NCI-H187 (cell line): Measurements from ENCODE around the gene DNAJC15.

Source experiments
- DNase-seq, 2 experiments: peaks; one replicate each; lab custom pipeline; 2025; lab: John Stamatoyannopoulos, UW

The DNAJC15 gene

DNA sequence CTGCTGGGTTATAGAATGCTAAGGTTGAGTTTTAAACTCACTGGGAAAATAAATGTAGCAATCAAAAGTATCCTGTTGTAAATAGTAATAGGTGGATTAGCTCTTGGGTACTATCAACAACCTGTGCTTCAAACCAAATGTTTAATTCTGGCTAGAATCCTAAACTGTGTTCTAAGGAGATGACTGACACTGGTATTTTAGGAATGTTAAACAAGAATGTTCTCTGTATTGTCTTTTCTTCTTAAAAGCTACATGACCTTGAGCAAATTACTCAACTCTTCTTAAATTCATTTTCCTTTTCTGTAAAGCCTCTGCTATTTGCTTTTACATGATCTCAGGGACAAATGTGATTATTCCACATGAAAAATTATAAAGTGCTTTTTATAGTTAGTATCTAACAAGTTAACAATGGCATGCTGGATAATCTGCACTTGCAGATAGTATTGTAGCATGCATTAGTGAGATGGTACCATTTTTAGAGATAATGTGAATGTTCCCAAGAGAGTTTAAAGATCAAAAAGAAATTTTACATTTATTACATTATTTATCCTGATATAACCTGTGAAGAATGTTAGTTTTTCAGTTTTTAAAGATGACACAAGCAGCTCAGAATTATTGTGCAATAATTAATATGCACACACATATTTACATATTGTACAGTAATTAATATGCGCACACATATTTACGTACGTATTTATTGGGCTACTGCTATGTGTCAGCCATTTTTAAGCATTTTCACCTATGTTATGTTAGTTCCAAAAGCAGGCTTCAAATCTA lies 17.7 kb upstream of the DNAJC15 start:
- no peak for DNase-seq

- no peak for DNase-seq
Observed at GRCh38 chr13:43006893-43007631, 16.3 kb upstream of the DNAJC15 start.

- DNase-seq, result no peak
Observed at GRCh38 chr13:43008596-43008995, 14.8 kb upstream of the DNAJC15 start.

GRCh38 chr13:43009506-43009905 lies 13.9 kb upstream of the DNAJC15 start:
- no peak for DNase-seq

DNA sequence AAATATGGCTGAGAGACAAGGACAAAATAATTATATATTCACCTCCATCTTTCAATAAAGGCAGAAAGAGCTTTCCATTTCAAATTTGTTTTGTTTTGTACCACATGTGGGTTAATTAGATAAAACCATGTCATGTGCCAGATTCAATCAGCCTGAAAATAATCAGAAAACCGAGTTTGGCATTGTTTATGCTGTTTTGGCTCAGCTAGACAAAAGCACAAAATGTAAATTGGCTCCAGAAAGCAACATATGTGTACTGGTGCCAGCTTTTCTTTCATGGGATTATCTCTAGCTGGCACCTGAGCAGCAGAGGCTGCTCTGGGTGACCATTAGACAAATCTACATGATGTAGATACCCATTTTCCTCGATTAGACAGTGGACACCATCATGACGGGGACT lies 9.2 kb upstream of the DNAJC15 start:
- DNase-seq, result no peak

- DNase-seq, result no peak
Observed at GRCh38 chr13:43016226-43016625, 7.2 kb upstream of the DNAJC15 start.

DNA sequence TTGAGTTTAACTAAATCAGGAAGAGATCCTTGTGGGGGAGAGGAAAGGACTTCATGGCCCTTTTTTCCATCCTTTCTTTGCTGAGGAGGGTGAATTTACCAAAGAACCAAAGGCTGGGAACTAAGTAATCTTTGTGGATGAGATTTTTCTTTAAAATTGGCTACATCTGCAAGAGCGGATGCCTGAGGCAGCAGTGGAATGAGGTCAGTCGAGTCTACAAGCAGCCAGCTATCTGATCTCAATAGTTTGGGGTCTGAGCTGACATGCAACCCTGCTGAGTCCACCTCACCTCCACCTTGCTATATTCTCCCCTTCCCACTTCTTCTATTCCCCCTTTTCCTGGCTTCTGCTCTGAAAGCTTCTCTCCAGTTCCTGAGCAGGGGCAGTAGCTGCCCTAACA lies 3.6 kb upstream of the DNAJC15 start:
- no peak for DNase-seq

GRCh38 chr13:43020794-43021193 lies 2.6 kb upstream of the DNAJC15 start:
- no peak for DNase-seq

GRCh38 chr13:43021926-43022670 lies 1.3 kb upstream of the DNAJC15 start:
- DNase-seq, result no peak

GRCh38 chr13:43022934-43023288 lies 475 bp upstream of the DNAJC15 start:
- DNase-seq, result no peak

- DNase-seq, result no peak
Observed at GRCh38 chr13:43026262-43026661, 2.9 kb downstream of the DNAJC15 start.

DNA sequence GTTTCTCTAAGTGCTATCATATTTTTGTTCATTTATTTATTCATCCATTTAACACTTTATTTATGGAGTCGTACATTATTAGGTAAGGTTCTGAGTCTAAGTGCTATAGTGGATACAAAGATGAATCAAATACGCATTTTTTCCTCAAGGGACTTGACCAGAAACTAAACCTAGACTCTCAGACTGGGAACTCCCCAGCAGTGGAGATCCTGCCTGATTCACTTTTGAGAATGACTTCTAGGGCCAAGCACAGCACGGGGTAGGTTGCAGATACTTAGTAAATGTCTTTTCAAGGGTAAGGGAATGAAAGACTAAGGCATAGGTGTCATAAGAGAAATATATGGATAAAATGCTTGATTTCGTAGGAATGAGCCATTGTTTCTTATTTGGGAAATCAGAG lies 7.2 kb downstream of the DNAJC15 start:
- no peak for DNase-seq

GRCh38 chr13:43031881-43032280 lies 8.5 kb downstream of the DNAJC15 start:
- no peak for DNase-seq

GRCh38 chr13:43033038-43033437 lies 9.7 kb downstream of the DNAJC15 start:
- no peak for DNase-seq

GRCh38 chr13:43036351-43037250 lies 13.2 kb downstream of the DNAJC15 start:
- no peak for DNase-seq

GRCh38 chr13:43039966-43040365 lies 16.6 kb downstream of the DNAJC15 start:
- DNase-seq, result no peak

GRCh38 chr13:43040581-43041368 lies 17.4 kb downstream of the DNAJC15 start:
- DNase-seq, result peak in 1 of 2 experiments; percentile 16

DNA sequence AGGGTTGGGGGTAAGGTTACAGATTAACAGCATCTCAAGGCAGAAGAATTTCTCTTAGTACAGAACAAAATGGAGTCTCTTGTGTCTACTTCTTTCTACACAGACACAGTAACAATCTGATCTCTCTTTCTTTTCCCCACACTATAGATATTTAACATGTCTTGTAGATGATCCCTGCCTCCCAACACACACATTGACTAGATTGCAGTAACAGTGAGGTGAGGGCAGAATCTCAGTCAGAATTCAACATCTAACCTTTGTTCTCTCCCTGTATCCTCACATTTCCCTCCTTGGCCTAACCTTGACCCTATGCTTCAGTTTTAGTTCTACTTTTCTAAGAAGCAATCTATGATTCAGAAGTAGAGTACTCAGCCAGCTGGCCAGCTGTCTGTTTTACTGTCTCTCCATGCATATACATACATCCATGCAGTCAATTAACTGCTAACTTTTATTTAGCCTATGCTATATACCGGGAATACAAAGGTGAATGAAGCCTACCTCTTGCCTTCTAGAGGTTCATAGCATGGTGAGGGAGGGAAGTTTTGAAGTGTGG lies 18.1 kb downstream of the DNAJC15 start:
- no peak for DNase-seq

GRCh38 chr13:43042410-43042921 lies 19.1 kb downstream of the DNAJC15 start:
- no peak for DNase-seq

DNA sequence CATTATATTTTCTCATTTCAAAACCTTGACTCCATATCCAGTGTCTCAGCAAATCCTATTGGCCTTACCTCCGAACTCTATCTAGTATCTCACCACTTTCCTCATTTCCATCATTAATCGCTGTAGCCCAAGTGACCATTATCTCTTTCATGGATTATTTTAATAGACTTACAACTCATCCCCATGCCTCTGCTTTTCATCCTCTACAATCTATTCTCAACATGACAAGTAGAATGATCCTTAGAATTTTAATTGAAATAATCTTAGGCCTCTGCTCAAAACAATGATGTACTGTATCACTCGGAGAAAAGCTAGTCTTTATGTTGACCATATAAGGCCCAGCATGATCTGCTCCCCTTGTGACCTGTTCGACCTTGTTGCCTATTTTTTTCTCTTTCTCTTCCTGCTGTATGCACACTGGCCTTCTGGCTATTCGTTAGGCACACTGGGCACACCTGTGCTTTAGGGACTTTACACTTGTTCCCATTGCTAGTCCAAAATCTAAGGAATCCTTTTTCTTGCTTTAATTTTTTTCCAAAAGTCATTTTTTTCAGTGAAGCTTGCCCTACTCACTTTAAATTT lies 21.4 kb downstream of the DNAJC15 start:
- no peak for DNase-seq
